Measurements from ENCODE around the gene SPRR4. TPM values are rescaled to one million over a fixed set of nuclear protein-coding genes. Genes with fewer than 3 reads are reported as not detected.

Gene SPRR4
- total and polyA plus RNA-seq, 3 donors from 2014 or later = 0.81 to 9.5 (median 8.4) TPM

DNA sequence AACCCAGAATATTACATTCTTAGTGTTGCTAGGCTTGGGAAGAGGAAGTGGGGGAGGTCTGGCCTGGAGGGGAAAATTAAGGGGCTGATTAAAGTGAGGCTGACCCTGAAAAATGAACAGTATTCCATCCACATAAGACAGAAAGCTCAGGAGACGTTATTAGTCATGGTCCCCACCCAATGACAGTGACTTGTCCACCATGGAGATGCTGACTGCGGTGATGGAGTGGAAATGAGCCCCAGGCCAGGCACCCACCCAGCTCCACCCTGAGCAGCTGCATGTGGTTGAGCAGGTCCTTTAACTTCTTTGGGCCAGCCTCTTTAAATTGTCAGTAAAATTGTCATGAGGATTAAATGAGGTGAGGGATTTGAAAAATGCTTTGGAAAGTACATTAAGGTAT, 1.4 kb upstream of the SPRR4 start:
- no peak overlapping the region for H3K27ac ChIP-seq
- no peak for DNase-seq
- no peak overlapping the region for H3K4me3 ChIP-seq
- H3K9me3 ChIP-seq = no peaks in the 10 kb centered on the region
- no peaks in the 10 kb centered on the region for H3K36me3 ChIP-seq (ENCODE audit: low read depth, missing control alignments)
- intact Hi-C loops (cut with DNase I; ENCODE audit: low total_unique reads) = no loop called here
- WGBS, 2 donors = 88 to 94% methylated on average over 2 of the region's 2 CpGs
- H3K4me1 ChIP-seq = no peaks in the 10 kb centered on the region
- H3K27me3 ChIP-seq = no peaks in the 10 kb centered on the region
- no peak for TF ChIP-seq POLR2A (IDR thresholded peaks at IDR 0.05)
- TF ChIP-seq, protein P1, sequence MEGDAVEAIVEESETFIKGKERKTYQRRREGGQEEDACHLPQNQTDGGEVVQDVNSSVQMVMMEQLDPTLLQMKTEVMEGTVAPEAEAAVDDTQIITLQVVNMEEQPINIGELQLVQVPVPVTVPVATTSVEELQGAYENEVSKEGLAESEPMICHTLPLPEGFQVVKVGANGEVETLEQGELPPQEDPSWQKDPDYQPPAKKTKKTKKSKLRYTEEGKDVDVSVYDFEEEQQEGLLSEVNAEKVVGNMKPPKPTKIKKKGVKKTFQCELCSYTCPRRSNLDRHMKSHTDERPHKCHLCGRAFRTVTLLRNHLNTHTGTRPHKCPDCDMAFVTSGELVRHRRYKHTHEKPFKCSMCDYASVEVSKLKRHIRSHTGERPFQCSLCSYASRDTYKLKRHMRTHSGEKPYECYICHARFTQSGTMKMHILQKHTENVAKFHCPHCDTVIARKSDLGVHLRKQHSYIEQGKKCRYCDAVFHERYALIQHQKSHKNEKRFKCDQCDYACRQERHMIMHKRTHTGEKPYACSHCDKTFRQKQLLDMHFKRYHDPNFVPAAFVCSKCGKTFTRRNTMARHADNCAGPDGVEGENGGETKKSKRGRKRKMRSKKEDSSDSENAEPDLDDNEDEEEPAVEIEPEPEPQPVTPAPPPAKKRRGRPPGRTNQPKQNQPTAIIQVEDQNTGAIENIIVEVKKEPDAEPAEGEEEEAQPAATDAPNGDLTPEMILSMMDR (IDR thresholded peaks at IDR 0.05) = no peak

DNA sequence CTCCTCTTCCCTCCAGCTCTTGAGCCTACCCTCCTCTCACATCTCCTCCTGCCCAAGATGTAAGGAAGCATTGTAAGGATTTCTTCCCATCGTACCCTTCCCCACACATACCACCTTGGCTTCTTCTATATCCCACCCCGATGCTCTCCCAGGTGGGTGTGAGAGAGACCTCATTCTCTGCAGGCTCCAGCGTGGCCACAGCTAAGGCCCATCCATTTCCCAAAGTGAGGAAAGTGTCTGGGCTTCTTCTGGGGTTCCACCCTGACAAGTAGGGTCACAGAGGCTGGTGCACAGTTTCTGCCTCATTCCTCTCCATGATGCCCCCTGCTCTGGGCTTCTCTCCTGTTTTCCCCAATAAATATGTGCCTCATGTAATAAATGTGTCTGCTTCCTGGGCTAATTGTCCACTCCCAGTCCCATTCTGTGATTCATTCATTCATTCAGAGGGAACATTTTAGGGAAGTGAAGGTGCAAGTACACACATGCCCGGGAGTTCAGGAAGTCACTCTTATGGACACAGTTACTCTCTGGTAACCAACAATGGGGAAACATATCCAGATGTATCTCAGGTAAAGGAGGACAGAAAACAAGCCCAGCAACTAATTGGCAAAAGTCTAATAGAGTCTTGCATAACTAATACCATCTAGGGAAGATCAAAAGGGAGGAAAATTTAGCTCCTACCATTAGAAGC, 1.9 kb downstream of the SPRR4 start:
- Histone ChIP-seq H3K4me1 (no peaks in the 10 kb centered on the region), H3K36me3 (ENCODE audit: low read depth, missing control alignments) (no peaks in the 10 kb centered on the region), H3K9me3 (no peaks in the 10 kb centered on the region), H3K27ac (no peak overlapping the region), H3K27me3 (no peaks in the 10 kb centered on the region), H3K4me3 (no peak overlapping the region)
- intact Hi-C loops (cut with DNase I; ENCODE audit: low total_unique reads) = no loop called here
- DNase-seq = no peak
- TF ChIP-seq, protein P1 (IDR thresholded peaks at IDR 0.05) = no peak
- TF ChIP-seq POLR2A (IDR thresholded peaks at IDR 0.05) = no peak
- 90 to 95% methylated on average over 4 of the region's 4 CpGs for WGBS, 2 donors

DNA sequence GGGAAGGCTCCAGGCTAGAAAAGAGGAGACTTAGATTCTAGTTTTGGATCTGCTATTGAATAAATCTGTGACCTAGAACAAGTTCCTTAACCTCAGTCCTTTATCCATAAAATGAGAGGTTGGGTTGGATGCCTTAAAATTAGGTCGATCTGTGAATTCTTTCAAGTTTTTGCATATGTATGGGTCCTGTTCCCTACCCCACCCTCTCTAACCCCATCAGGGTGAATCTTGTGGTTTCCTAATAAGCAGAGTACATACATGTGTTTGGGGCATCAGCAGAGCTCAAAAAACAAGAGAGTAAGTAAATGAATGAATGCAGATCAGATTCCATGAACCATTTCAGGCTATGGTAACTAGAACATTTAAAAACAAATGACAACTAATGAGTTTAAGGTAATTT, 6.2 kb downstream of the SPRR4 start:
- TF ChIP-seq POLR2A (IDR thresholded peaks at IDR 0.05) = no peak
- TF ChIP-seq, protein P1 (IDR thresholded peaks at IDR 0.05) = no peak
- H3K27me3 ChIP-seq = no peaks in the 10 kb centered on the region

DNA sequence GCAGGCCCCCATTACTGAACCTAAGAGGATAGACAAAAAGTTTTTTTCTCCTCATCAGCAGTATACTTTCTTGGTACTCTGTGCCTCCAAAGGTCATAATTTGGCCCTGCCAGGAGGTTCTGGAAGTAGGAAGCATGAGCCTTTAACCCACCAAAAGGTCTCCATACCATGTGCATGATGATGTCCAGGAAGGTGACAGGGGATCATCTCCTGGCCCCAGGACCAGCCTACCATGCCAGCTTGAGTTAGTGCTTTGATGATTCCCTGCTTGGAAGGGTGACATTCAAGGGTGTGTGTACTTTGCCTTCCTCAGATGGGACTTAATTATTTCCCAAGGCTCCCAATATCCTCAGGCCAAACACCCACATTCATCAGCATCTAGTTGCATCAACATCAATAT, 7.2 kb downstream of the SPRR4 start:
- DNase-seq = no peak

More for the DNA sequence above, 6.2 kb downstream of the SPRR4 start:
- intact Hi-C loops (cut with DNase I; ENCODE audit: low total_unique reads) = no loop called here
- no peaks in the 10 kb centered on the region for H3K9me3 ChIP-seq
- H3K27ac ChIP-seq = no peak overlapping the region
- peaks cover 8% of the 10 kb centered on the region for H3K4me1 ChIP-seq
- no peak overlapping the region for H3K4me3 ChIP-seq
- H3K36me3 ChIP-seq (ENCODE audit: low read depth, missing control alignments) = no peaks in the 10 kb centered on the region
- 85 to 91% methylated on average over 1 of the region's 1 CpG for WGBS, 2 donors
- no peak for DNase-seq

More for the DNA sequence above, 7.2 kb downstream of the SPRR4 start:
- no peak overlapping the region for H3K27ac ChIP-seq
- no peaks in the 10 kb centered on the region for H3K27me3 ChIP-seq
- H3K36me3 ChIP-seq (ENCODE audit: low read depth, missing control alignments) = no peaks in the 10 kb centered on the region
- H3K9me3 ChIP-seq = no peaks in the 10 kb centered on the region
- H3K4me1 ChIP-seq = peaks cover 8% of the 10 kb centered on the region
- H3K4me3 ChIP-seq = no peak overlapping the region
- intact Hi-C loops (cut with DNase I; ENCODE audit: low total_unique reads) = no loop called here
- TF ChIP-seq, protein P1 (IDR thresholded peaks at IDR 0.05) = no peak
- no peak for TF ChIP-seq POLR2A (IDR thresholded peaks at IDR 0.05)

Measured in testis (tissue), 3 donors.